ENCODE results near the gene ANO9. TPM values are rescaled to one million over a fixed set of nuclear protein-coding genes. Genes with fewer than 3 reads are reported as not detected.
"Not testable (repeated sequence)": the region's sequence is repeated elsewhere in the genome, so short reads cannot be mapped to it uniquely, and the experiment has no call there.

ANO9 gene
- total and polyA plus RNA-seq, 4 donors: 0.20 to 0.75 (median 0.40) TPM

GRCh38 chr11:438101-438844 is 3.5 kb downstream of the ANO9 start:
- Histone ChIP-seq H3K4me1 (ENCODE audit: control insufficient read depth in 4 of 4, insufficient read depth in 4 of 4, low read length in 3 of 4) (no peaks in the 10 kb centered on the region), H3K9me3 (ENCODE audit: control insufficient read depth in 4 of 4, low read length in 3 of 4) (no peaks in the 10 kb centered on the region), H3K27me3 (ENCODE audit: control insufficient read depth in 4 of 4, insufficient read depth in 4 of 4, low read length in 3 of 4) (no peaks in the 10 kb centered on the region), H3K4me3 (ENCODE audit: low read depth in 1 of 3, low read length in 3 of 3) (no peak overlapping the region), H3K36me3 (ENCODE audit: control insufficient read depth in 4 of 4, insufficient read depth in 3 of 4, low read depth in 1 of 4, low read length in 3 of 4) (no peaks in the 10 kb centered on the region), H3K9ac (ENCODE audit: low read depth in 1 of 2, low read length in 2 of 2) (no peak overlapping the region), H3K27ac (ENCODE audit: low read depth in 1 of 2, low read length in 2 of 2) (no peak overlapping the region)
- 83% methylated on average over 21 of the region's 21 CpGs for WGBS
- DNase-seq (ENCODE audit: low spot score): no peak
- TF ChIP-seq FOXA1 (IDR thresholded peaks at IDR 0.05) (no peak), HNF4A (conservative IDR thresholded peaks at IDR 0.05) (no peak), RAD21 (IDR thresholded peaks at IDR 0.05) (no peak), SP1 (IDR thresholded peaks at IDR 0.05) (no peak), NR2F2 (IDR thresholded peaks at IDR 0.05) (no peak)

- Histone ChIP-seq H3K4me3 (ENCODE audit: low read depth in 1 of 3, low read length in 3 of 3) (no peak overlapping the region), H3K4me1 (ENCODE audit: control insufficient read depth in 4 of 4, insufficient read depth in 4 of 4, low read length in 3 of 4) (no peaks in the 10 kb centered on the region), H3K9me3 (ENCODE audit: control insufficient read depth in 4 of 4, low read length in 3 of 4) (no peaks in the 10 kb centered on the region), H3K36me3 (ENCODE audit: control insufficient read depth in 4 of 4, insufficient read depth in 3 of 4, low read depth in 1 of 4, low read length in 3 of 4) (no peaks in the 10 kb centered on the region), H3K9ac (ENCODE audit: low read depth in 1 of 2, low read length in 2 of 2) (no peak overlapping the region), H3K27me3 (ENCODE audit: control insufficient read depth in 4 of 4, insufficient read depth in 4 of 4, low read length in 3 of 4) (no peaks in the 10 kb centered on the region), H3K27ac (ENCODE audit: low read depth in 1 of 2, low read length in 2 of 2) (no peak overlapping the region)
- 83% methylated on average over 17 of the region's 17 CpGs for WGBS
- DNase-seq (ENCODE audit: low spot score): no peak
- TF ChIP-seq GABPA (IDR thresholded peaks at IDR 0.05 in 1 of 2, conservative IDR thresholded peaks at IDR 0.05 in 1 of 2) (no peak), MAX (IDR thresholded peaks at IDR 0.05) (no peak), HNF4A (conservative IDR thresholded peaks at IDR 0.05) (no peak), EGR1 (IDR thresholded peaks at IDR 0.05; ENCODE audit: low read depth in 2 of 2) (no peak), REST (IDR thresholded peaks at IDR 0.05) (no peak), RAD21 (IDR thresholded peaks at IDR 0.05) (no peak), ATF3 (IDR thresholded peaks at IDR 0.05) (no peak), SP1 (IDR thresholded peaks at IDR 0.05) (no peak), FOXA2 (IDR thresholded peaks at IDR 0.05) (no peak)
Observed at GRCh38 chr11:437228-437870, 4.5 kb downstream of the ANO9 start.

- WGBS: 98% methylated on average over 1 of the region's 1 CpG
- not testable (repeated sequence) for H3K4me1 ChIP-seq (ENCODE audit: control insufficient read depth in 4 of 4, insufficient read depth in 4 of 4, low read length in 3 of 4); DNase-seq (ENCODE audit: low spot score); H3K27me3 ChIP-seq (ENCODE audit: control insufficient read depth in 4 of 4, insufficient read depth in 4 of 4, low read length in 3 of 4); H3K9ac ChIP-seq (ENCODE audit: low read depth in 1 of 2, low read length in 2 of 2); H3K4me3 ChIP-seq (ENCODE audit: low read depth in 1 of 3, low read length in 3 of 3); H3K27ac ChIP-seq (ENCODE audit: low read depth in 1 of 2, low read length in 2 of 2); H3K36me3 ChIP-seq (ENCODE audit: control insufficient read depth in 4 of 4, insufficient read depth in 3 of 4, low read depth in 1 of 4, low read length in 3 of 4); H3K9me3 ChIP-seq (ENCODE audit: control insufficient read depth in 4 of 4, low read length in 3 of 4)
Observed at GRCh38 chr11:434999-435740, 6.6 kb downstream of the ANO9 start.

All from liver (tissue), 9 donors.